ENCODE data around the gene AMELY. TPM values are rescaled to one million over a fixed set of nuclear protein-coding genes. Genes with fewer than 3 reads are reported as not detected.
"Not testable (repeated sequence)": the region's sequence is repeated elsewhere in the genome, so short reads cannot be mapped to it uniquely, and the experiment has no call there.

AMELY gene, protein sequence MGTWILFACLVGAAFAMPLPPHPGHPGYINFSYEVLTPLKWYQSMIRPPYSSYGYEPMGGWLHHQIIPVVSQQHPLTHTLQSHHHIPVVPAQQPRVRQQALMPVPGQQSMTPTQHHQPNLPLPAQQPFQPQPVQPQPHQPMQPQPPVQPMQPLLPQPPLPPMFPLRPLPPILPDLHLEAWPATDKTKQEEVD
- not detected for total RNA-seq

DNA sequence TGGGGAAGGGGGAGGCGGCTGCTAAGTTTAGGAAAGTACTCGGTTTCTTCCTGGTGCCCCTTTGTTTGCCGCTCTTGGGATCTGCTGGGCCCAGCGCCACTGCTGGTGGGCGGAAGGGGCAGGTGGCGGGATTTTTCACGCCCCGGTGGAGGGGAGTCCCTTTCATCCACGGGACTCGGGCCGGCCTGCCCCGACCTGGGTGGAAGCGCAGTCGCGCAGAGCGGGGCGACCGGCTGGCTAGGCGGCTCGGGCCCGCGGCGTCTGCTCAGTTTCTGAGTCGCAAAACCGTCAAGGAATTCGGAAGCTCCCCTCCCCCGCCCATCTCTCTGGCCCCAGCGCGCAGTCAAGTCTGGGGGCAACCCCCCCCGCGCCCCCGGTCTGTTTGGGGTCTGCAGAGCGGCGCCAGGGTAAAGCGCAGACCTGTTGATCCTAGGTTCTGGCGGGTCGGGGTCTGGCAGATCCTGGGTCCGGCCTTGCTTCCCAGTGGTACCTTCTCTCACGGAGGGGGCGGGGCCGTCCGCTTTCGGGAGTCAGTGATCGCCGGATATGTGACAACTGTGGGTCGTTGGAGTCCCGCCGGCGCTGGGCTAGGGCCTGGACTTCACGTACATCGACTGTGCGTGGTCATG is at the start of gene AMELY:
TSS of gene AMELY (minus strand) at position 500 of the 629 bp plus-strand sequence. CDS start 39,144 bp downstream, outside the sequence.
- ChIA-PET CTCF (no interaction called here), POLR2A (no interaction called here)

GRCh38 chrY:6949947-6950346 is 38.4 kb upstream of the AMELY start:
- POLR2A ChIA-PET, result no interaction called here
- CTCF ChIA-PET, result no interaction called here

GRCh38 chrY:6948378-6948777 is 36.8 kb upstream of the AMELY start:
- ChIA-PET CTCF (no interaction called here), POLR2A (no interaction called here)

DNA sequence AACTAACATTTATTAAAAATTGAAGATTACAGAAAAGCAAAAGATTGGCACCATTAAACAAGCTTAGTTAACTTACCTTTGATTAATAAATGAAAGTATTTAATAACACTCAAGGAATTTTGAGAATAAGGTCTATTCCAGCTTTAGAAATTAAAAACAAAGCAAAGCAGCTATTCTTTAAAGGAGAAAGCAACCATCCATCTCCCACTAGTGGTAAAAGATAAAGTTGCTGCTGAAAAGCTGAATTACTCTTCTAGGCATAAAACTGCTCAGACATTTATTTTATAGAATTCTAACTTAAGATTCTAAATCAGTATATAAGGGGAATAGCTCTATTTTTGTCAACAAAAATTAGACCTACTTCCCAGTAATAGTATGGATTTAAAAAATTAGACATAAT is 36.1 kb upstream of the AMELY start:
- ChIA-PET POLR2A (no interaction called here), CTCF (no interaction called here)

DNA sequence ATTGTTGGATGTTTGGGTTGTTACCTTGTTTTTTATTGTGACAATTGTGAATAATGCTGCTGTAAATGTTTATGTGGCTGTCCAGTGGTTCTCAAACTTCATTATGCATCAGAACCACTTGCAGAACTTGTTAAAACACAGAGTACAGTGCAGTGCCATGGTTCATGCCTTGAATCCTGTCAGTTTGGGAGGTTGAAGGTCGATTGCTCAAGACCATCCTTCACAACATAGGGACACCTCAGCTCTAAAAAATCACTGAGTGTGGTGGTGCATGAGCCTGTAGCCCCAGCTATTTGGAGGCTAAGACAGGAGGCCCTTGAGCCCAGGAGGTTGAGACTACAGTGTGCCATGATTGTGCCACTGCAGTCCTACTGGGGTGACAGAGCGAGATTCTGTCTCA is 23.9 kb upstream of the AMELY start:
- ChIA-PET POLR2A (no interaction called here), CTCF (no interaction called here)

DNA sequence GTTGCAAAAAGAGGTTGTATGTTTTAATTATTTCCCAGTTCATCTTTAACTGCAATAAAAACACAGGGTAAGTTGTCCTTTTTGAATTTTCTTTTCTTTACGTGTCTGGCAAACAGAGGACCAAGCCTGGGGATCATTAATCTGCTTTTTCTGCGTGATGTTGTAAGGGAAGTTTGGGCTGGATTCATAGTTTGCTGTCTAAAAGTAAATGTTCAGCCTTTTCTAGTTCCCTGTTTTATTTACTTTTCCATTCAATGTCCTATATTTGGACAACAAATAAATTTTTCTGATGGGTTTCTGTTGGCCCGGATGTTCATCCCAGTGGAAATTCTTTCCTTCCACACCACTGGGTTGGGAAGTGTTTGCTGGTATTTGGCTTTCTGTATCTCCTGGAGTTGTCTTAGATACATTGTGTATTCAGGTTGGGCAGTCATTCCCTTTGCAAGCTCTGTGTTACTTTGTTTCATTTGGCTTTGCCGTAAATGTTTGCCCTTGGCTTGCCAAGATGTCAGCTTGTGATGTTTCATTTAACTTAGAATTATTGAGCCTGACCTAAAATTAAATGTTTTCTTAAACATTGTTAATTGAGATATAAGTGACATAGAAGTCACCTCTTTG is 20.3 kb upstream of the AMELY start:
- POLR2A ChIA-PET, result no interaction called here
- CTCF ChIA-PET, result no interaction called here

DNA sequence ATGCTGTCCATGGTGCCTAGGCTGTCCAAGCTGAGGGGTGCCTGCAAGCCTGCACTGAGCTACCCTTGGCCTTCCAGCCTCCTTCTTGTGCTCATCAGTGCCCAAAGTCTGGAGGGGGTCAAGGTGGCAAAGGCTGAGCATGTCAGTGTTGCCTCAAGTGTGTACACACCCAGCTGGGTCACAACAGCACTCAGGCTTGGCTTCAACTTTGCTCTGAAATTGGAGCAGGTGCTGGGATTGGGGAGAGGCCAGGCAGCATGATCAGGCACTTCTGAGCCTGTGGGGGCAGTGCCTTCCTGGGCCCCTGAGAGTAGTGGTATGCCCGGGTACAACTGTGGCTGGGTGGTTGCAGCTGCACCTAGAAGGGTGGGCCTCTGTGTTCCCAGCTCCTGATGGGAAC is 17.7 kb upstream of the AMELY start:
- POLR2A ChIA-PET, result no interaction called here

DNA sequence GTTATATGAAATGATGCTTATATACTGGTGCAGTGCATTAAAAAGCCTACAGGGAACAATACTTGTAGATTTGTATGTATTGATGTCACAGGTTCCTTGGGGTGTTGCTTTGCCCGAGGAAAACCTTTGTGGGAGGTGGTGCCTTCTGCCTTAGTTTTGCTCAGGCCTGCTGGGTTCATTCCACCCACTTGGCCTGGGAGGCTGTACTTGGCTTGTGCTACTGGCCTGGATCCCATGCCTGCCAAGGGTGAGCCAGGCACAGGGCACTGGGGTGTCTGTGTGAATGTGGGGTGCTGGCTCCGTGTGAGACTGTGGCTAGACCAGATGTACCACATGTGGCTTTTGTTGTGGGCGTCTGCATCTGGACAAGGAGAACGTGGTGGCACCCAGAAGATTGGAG is 16.7 kb upstream of the AMELY start:
- ChIA-PET POLR2A (no interaction called here), CTCF (no interaction called here)

More for the DNA sequence above, 17.7 kb upstream of the AMELY start:
- CTCF ChIA-PET, result no interaction called here

DNA sequence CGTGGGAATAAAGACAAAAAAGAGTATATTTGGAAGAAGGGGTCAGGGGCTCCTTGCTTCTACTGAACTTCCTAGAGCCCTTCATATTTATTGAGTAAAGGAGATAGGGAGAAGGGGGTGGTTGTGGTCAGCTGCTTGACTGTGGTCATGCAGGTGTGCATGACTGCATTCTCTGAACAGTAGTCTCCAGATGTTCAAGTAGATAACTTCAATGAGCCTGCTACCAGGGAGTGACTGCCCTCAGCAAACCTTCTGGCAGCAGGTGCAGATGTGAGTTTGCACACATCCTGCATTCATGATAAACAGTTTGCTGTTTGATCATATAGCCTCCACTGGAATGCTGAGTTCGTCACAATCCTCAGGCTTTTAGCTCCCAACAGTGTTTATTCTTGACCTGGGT is 9.5 kb upstream of the AMELY start:
- POLR2A ChIA-PET, result no interaction called here
- CTCF ChIA-PET, result no interaction called here

GRCh38 chrY:6913362-6913761 is 1.8 kb upstream of the AMELY start:
- CTCF ChIA-PET, result no interaction called here
- POLR2A ChIA-PET, result no interaction called here

- POLR2A ChIA-PET, result no interaction called here
- CTCF ChIA-PET, result no interaction called here
These were observed 940 bp downstream of the AMELY start, which contains the start of gene TBL1Y for GRCh38 chrY:6910372-6911252. TSS of gene TBL1Y (plus strand) at chrY:6910697. CDS start at chrY:7025085, 114,388 bp downstream.

- ChIA-PET POLR2A (no interaction called here), CTCF (no interaction called here)
These were observed 1.7 kb downstream of the AMELY start for GRCh38 chrY:6909856-6910255.

GRCh38 chrY:6909118-6909521 is 2.4 kb downstream of the AMELY start:
- ChIA-PET CTCF (no interaction called here), POLR2A (no interaction called here)

DNA sequence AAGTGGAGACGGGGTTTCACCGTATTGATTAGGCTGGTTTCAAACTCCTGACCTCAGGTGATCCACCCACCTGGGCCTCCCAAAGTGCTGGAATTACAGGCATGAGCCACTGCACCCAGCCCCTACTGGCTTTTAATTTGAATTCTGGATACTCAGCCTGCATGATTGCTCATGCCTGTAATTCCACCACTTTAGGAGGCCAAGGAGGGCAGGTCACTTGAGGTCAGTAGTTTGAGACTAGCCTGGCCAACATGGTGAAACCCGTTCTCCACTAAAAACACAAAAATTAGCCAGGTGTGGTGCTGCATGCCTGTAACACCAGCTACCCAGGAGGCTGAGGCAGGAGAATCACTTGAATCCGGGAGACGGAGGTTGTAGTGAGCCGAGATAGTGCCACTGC is 3.5 kb downstream of the AMELY start:
- POLR2A ChIA-PET, result not testable (repeated sequence)

GRCh38 chrY:6907591-6907990 is 4.0 kb downstream of the AMELY start:
- CTCF ChIA-PET, result no interaction called here
- POLR2A ChIA-PET, result no interaction called here

More for the DNA sequence above, 3.5 kb downstream of the AMELY start:
- CTCF ChIA-PET, result not testable (repeated sequence)

DNA sequence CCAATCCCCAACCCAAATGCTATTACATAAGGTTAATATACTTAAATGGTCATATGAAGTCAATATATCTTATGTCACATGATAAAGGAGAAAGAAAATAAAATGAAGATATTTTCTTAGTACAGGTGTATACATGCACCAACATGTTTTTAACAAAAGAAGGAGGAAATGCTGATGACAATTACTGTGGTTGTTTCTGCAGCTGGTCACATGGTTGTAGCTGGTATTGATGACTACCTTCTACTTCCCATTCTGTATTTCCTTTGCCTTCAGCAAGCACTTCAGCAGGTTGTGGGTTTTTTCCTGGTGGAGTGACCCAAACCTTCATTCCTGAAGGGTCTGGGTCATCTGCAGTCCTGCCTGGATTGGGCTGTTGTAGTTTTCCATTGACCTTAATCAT is 9.4 kb downstream of the AMELY start:
- POLR2A ChIA-PET, CTCF ChIA-PET: not testable (repeated sequence)

- CTCF ChIA-PET, result no interaction called here
- POLR2A ChIA-PET, result no interaction called here
These were observed 16.3 kb downstream of the AMELY start for GRCh38 chrY:6895236-6895635.

- ChIA-PET POLR2A (no interaction called here), CTCF (no interaction called here)
These were observed 17.1 kb downstream of the AMELY start for GRCh38 chrY:6894496-6894895.

DNA sequence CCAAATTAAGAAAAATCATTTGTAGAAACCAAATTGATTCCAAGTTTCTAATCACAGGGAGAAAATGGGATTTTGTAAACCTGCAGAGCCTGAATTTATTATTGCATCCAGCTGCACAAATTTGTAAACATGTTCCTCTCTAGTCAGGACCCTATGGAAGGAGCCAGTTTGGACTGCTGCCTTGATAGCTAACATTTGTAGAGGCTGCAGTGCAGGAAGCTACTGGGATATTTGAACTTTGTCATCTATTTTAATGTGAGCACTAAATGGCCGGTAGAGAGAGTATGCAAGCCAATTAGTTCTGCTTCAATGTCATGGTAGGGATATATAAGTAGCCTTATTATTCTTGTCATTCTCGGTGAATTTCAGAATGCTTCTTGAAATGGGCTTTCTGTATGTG is 62.2 kb downstream of the AMELY start:
- CTCF ChIA-PET, result no interaction called here
- POLR2A ChIA-PET, result no interaction called here

DNA sequence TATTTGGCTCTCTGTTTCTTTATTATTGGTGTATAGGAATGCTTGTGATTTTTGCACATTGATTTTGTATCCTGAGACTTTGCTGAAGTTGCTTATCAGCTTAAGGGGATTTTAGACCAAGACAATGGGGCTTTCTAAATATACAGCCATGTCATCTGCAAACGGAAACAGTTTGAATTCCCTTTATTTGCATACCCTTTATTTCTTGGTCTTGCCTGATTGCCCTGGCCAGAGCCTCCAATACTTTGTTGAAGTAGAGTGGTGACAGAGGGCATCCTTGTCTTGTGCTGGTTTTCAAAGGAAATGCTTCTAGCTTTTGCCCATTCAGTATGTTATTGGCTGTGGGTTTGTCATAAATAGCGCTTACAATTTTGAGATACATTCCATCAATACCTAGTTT is 68.9 kb downstream of the AMELY start:
- POLR2A ChIA-PET, CTCF ChIA-PET: not testable (repeated sequence)
